Activated CD4-positive, alpha-beta T cell treated with anti-CD3 and anti-CD28 coated beads, Interleukin-2, amount 50 U/mL, for 48 hours (primary cell): ENCODE results near the gene TOPAZ1.
A peak's percentile ranks its signal among the peaks of the same experiment; 100 is the strongest.

Source experiments
- DNase-seq, 2 experiments: peaks; one replicate each; pipeline ENCODE4 v3.0.0-alpha.2; 2020

Gene TOPAZ1

GRCh38 chr3:44252332-44252959 is 10.8 kb downstream of the TOPAZ1 start:
- DNase-seq: no peak

DNA sequence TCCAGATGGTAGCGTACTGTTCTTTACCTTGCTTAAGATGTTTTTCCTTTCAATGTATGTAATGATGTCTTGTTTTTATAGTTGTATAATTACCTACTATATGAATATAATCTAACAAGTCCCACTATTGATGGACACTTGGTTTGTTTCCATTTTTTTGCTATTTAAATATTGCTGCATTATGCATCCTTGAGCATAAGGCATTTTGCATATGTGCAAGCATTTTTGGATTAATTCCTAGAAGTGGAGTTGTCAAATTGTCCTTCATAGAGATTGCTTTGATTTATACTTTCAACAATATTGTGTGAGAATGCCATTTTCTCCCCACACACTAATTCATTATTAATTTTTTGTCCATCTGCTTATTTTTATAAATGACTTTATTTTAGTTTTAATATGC is 17.7 kb downstream of the TOPAZ1 start:
- DNase-seq: no peak

- no peak for DNase-seq
Observed at GRCh38 chr3:44264146-44264545, 22.5 kb downstream of the TOPAZ1 start.

GRCh38 chr3:44265815-44266214 is 24.1 kb downstream of the TOPAZ1 start:
- no peak for DNase-seq

DNA sequence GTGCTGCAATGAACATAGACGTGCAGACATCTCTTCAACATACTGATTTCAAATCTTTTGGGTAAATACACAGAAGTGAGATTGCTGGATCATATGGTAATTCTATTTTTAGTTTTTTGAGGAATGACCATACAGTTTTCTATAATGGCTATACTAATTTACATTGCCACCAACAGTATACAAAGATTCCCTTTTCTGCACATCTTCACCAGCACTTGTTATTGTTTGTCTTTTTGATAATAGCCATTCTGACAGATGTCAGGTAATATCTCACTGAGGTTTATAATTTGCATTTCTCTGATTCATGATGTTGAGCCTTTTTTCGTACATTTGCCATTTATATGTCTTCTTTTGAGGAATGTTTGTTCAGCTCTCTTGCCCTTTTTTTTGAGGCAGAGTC is 30.5 kb downstream of the TOPAZ1 start:
- DNase-seq: no peak

- no peak for DNase-seq
Observed at GRCh38 chr3:44277925-44278324, 36.2 kb downstream of the TOPAZ1 start.

GRCh38 chr3:44280077-44280476 is 38.4 kb downstream of the TOPAZ1 start:
- no peak for DNase-seq

DNA sequence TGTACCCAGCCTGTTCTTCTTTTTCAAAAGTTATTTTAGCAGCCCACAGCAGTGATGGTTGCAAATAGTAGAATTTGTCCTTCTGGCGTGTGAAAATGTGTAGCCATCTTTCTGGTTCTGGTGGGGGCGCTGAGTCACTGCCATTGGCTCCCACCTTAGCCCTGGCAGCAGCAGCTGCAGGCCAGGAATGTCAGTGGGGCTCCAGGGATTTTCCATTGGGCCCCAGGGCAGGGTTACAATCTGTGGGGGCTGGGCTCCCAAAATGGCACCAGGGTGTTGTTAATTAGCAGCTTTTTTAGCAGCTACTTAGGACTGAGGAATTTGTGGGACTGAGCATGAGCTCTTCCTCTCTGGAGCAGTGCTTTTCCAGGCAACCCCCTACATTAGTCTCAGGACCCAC is 38.9 kb downstream of the TOPAZ1 start:
- DNase-seq: no peak

GRCh38 chr3:44284949-44285348 is 43.3 kb downstream of the TOPAZ1 start:
- DNase-seq: no peak

- no peak for DNase-seq
Observed at GRCh38 chr3:44289882-44290462, 48.3 kb downstream of the TOPAZ1 start.

- DNase-seq: no peak
Observed at GRCh38 chr3:44292276-44292675, 50.6 kb downstream of the TOPAZ1 start.

- no peak for DNase-seq
Observed at GRCh38 chr3:44292947-44293346, 51.3 kb downstream of the TOPAZ1 start.

DNA sequence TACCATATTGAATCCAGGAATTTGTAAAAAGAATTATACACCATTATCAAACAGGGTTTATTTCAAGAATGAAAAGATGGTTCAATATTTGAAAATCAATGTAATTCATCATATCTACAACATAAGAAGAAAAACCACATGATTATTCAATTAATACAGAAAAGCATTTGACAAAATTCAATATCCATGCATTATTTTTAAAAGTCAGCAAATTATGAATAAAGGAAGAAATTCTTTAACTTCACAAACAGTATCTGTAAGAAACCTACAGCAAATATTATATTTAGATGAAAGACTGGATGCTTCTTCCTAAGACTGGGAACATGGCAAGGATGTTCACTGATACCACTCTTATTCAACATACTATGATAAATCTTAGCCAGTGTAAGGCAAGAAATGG is 55.6 kb downstream of the TOPAZ1 start:
- no peak for DNase-seq

- DNase-seq: no peak
Observed at GRCh38 chr3:44301746-44302145, 60.1 kb downstream of the TOPAZ1 start.

DNA sequence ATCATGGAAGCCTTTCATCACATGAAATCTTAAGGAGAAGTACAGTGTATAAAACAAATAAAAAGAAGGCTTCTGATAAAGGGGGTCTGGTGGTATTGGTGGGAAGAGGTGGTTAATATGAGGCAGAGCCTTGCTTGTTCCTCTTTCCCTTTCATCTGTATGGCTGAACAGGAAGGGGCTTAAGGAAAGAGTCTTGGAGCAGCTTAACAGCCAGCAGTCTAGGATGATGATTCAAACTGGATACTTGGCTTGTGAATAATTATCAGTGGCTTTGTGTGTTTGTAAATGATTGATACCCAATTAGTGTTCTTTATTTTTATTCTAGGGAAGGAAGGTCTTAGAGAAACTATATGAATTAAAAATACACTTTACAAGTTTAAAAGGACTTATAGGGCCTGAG is 67.8 kb downstream of the TOPAZ1 start:
- DNase-seq: no peak

- no peak for DNase-seq
Observed at GRCh38 chr3:44318891-44319311, 77.2 kb downstream of the TOPAZ1 start.

- no peak for DNase-seq
Observed at GRCh38 chr3:44321335-44321734, 79.6 kb downstream of the TOPAZ1 start.

DNA sequence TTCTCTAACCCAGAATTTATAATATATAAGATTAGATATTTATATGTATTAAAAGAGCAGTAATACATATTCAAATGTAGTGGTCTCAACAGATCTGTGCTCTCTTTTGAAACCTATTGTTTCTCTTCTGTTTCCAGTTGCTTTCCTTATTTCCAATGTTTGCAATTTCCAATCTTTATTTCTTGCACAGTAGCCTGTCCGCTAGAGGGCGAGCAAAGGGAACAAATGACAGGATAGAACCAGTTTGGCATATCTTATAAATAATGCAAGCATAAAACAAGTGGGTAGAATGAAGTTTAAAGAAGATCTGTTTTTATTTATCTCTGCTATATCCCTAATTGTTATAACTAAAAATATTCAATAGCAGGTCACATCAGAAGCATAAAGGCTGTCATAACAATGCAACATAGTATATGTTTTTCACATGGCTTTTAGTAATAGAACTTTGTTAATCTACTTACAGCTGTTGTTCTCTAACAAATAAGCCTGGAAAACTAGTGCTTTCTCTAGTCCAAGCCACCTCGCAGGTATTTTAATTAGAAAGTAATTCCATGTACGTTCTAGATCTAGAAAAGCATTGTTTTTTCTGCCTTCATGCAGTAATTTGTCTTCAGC is 81.8 kb downstream of the TOPAZ1 start:
- DNase-seq: peak; percentile 50 to 63

DNA sequence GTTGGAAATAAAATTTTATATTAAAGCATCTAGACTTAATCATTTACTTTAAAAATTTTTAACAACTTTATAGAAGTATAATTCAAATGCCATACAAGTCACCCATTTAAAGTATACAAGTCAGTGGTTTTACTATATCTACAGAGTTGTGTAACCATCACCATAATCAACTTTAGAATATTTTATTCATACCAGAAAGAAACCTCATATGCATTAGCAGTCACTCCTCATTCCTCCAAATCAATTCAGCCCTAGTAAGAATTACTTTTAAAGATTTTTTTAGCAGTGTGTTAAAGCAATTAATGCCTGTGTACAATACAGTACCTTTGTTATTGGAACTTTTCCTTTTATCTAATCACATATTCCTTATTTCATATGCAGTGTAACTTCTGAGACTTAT is 82.9 kb downstream of the TOPAZ1 start:
- no peak for DNase-seq

DNA sequence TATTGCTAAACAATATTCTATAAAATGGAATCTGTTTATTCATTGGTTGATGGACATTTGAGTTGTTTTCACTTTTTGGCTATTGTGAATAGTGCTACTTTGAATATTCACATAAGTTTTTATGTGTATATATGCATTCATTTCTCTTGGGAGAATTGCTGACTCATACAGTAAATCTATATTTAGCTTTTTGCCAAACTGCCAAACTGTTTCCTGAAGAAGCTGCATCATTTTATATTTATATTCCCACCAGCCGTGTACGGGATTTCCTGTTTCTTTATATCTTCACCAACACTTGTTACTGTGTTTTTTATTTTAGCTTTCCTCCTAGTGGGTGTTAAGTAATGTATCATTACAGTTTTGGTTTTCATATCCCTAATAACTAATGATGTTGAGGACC is 84.3 kb downstream of the TOPAZ1 start:
- DNase-seq: no peak

DNA sequence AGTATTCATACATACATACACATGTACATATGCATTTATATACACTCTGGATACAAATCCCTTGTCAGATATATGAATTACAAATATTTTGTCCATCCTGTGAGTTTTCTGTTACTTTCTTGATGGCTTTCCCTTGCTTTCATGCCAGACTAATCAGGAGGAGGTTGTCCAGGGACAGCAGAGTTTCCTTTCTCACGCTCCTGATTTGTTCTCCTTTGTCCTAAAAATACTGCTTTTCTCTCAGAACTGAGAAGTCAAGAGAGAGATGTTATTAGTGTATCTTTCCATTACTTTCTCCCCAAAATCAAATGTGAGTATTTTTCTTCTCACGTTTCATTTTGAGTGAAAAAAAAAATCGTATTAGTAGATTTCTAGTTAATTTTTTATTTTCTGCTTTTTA is 84.8 kb downstream of the TOPAZ1 start:
- no peak for DNase-seq

- no peak for DNase-seq
Observed at GRCh38 chr3:44329946-44330345, 88.3 kb downstream of the TOPAZ1 start.

DNA sequence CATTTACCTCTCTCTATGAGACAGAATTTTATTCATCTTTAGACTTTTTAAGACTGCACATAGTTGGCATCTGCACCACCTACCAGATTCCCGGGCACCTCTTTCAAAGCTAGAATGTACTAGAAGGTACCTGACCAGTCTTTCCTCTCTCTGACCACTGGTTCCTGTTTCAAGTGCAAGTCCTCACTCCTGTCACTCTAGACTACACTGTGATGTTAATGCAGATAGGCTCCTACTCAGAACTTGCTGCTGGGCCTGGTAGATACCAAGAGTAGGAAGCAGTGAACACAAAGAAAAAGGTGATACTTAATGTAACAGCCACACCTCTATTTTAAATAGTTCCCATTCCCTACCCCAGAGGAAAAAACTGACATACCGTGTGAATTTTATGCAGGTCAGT is 88.8 kb downstream of the TOPAZ1 start:
- DNase-seq: no peak

GRCh38 chr3:44334326-44334725 is 92.6 kb downstream of the TOPAZ1 start:
- no peak for DNase-seq
